GF-D8 (cell line): Measurements from ENCODE around the gene PNLDC1.
"Not testable (repeated sequence)": the region's sequence is repeated elsewhere in the genome, so short reads cannot be mapped to it uniquely, and the experiment has no call there.

ENCODE experiments used
- DNase-seq: peaks from one replicate; lab custom pipeline; 2025; lab: John Stamatoyannopoulos, UW

Gene PNLDC1

DNA sequence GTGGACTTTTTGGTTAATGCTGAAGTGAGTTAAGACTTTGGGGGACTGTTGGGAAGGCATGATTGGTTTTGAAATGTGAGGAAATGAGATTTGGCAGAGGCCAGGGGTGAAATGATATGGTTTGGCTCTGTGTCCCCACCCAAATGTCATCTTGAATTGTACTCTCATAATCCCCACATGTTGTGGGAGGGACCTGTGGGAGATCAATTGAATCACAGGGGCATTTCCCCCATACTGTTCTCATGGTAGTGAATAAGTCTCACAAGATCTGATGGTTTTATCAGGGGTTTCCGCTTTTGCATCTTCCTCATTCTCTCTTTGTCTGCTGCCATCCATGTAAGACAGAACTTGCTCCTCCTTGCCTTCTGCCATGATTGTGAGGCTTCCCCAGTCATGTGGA is 49.8 kb downstream of the PNLDC1 start:
- DNase-seq, result not testable (repeated sequence)

DNA sequence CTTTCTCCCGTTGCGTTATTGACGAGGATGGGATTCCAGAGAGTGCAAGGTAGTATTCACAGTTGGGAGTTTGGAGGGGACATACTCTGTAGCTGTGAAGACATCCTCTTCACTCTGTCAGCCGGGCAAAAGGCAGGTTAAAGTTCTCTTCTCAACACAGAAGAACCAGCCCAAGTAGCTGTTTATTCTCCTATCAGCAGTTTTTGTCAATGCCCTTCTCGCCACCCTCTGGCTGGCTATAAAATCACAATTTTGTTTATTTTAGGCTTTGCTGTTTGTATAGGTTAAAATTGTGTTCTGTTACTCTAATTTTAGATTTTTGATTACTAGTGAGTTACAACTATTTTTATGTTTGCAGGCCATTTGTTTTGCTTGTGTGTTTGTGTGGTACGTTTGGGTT is 52.8 kb downstream of the PNLDC1 start:
- no peak for DNase-seq

- DNase-seq, result no peak
These were observed 53.7 kb downstream of the PNLDC1 start for GRCh38 chr6:159853754-159854153.

- no peak for DNase-seq
These were observed 54.9 kb downstream of the PNLDC1 start for GRCh38 chr6:159854959-159855358.

GRCh38 chr6:159858259-159858658 is 58.2 kb downstream of the PNLDC1 start:
- DNase-seq, result no peak

DNA sequence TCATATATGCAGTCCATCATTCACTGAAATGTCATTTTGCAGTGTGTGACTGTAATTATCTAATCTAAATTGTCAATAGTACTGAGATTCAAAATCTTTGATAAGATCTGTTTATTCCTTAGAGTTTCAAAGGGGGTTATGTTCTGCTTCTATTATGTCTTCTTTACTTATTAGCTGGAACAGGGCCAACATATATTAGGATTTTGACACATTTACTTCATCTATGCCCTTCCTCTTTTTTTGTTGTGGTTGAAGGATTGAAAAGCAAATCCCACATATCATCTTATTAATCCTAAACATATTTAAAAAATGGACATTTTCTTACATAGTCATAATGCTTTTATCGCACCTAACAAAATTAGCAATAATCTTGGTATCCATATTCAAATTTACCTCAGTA is 60.4 kb downstream of the PNLDC1 start:
- DNase-seq, result no peak

DNA sequence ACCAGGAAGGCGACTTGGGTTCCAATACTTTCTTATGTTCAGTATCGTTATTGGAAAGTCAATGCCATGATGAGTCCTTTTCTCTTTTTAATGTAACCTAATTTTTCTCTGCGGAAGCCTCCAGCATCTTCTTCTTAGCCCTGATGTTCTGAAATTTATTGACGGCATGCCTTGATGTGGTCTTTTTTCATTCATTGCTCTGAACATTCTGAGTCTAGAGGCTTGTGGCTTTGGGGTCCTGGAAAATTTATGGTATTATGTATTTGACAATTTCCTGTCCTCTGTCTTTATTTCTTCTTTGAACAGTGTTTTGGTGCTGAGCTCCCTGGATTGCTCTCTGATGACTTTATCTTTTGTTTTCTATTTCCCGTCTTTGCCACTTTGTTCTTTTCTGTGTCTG is 62.0 kb downstream of the PNLDC1 start:
- DNase-seq, result no peak

GRCh38 chr6:159863341-159863740 is 63.3 kb downstream of the PNLDC1 start:
- not testable (repeated sequence) for DNase-seq

DNA sequence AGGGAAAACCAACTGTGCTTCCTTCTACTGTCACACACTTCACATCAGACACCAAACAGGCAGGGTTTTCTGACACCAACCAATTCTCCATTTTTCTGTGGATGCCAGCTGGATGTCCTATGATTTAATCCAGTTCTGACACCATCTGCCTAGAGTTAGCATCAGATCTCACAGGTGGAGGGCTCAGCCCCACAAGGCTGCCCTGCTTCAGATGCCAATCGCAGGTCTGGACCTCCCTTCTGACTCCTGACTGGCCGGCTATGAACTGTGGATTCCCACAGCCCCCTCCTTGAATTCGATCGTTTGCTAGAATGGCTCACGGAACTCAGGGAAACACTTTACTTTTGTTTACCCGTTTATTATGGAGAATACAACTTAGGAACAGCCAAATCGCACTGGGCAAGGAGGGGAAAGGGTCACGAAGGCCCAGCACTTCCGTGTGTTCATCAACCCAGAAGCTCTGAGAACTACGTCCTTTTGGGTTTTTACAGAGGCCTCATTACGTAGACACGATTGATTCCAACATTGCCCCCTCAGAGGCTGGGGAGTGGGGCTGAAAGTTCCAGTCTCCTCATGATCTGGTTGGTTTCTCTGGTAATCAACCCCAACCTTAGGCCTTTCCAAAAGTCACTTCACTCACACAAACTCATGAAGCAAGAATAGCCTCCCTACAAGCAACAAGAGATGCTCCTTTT is 65.3 kb downstream of the PNLDC1 start:
- DNase-seq, result no peak

DNA sequence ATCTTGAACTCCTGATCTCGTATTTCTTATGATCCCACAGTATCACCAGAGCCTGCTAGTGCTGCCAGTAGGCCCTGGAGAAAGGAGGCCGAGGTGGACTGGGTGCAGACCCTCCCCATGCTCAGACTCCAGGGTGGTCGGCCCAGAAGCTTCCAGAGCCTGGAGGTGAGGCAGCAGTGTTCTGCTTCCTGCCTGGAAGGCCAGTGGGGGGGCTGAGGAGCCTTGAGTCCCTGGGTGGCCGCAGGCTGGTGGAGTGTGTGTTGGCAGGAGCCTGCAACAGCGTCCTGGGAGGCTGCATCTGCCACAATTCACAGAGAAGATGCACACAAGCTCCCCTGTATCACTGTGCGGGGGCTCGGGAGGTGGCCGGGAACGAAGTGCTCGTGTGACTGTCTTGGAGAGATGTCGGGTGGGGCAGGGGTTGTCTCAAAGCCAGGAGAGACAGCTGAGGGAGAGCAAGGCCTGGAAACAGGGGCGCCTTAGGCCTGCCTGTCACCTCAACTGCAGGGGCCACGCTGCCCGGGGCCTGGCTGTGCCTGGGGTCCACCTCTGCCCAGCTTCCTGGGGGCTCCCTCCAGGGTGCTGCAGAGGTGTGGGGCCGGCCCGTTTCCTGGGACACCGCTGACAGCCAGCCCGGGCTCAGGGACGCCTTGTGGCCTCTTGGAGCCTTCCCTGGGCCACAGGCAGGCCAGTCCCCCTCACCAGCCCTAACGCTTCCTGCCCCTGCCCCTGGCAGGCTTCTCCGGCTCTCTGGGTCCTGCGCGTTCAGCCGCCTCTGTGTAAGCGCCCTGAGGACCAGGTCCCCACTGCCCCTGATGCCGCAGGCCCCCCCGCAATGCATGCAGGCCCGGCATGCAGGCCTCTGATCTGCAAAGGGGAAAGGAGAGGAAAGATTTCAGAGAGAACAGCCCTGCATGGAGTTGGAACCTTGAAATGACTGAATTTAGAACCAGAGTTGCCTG is 66.5 kb downstream of the PNLDC1 start:
- DNase-seq, result no peak
